HG03135 (cell line): Measurements from ENCODE around the gene FRG2B.
"Not testable (repeated sequence)": the region's sequence is repeated elsewhere in the genome, so short reads cannot be mapped to it uniquely, and the experiment has no call there.

ENCODE experiments used
- ATAC-seq: cut with Tn5 transposase; IDR thresholded peaks from one replicate; pipeline ENCODE4 v1.9.1; 2021; ENCODE audit warnings: mild to moderate bottlenecking, moderate library complexity; ENCODE audit not compliant: unreplicated experiment

Gene FRG2B

DNA sequence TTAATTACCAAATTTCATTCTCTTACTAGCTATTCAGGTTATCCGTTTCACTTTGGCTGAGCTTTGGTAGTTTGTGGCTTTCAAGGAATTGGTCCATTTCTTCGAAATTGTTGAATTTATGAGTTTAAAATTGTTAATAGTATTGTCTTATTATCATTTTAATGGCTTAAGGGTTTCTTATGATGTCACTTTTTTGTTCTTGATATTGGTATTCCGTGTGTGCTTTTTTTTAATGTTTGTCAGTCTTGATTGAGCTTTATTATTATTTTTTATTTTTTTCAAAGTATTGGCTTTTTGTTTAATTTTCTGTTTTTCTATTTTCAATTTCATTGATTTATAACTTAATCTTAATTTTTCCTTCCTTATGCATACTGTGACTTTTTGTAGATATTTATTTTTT is 25.9 kb downstream of the FRG2B start:
- no peak for ATAC-seq

DNA sequence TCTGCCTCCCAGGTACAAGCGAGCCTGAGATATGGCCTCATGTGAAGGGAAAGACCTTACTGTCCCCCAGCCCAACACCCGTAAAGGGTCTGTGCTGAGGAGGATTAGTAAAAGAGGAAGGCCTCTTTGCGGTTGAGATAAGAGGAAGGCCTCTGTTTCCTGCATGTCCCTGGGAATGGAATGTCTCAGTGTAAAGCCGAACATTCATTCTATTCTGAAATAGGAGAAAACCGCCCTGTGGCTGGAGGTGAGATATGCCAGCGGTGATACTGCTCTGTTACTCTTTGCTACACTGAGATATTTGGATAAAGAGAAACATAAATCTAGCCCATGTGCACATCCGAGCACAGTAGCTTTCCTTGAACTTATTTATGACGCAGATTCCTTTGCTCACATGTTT is 26.7 kb downstream of the FRG2B start:
- not testable (repeated sequence) for ATAC-seq

DNA sequence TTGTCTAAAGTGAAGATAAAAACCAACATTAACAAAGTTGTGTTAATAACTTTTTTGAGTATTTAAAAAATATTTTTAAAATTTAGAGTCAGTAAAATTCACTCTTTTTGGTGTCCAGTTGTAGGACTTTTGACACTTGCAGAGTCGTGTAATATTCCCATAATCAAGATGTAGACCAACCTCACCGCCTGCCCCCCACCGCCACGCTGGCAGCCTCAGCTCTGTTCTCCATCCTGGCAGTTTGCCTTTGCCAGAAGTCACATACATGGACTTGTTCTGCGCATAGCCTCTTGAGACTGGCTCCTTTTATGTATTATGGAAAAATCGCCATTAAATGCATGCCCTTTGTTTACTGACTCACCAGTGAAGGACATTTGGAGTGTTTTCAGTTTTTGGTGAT is 33.9 kb downstream of the FRG2B start:
- ATAC-seq: no peak

DNA sequence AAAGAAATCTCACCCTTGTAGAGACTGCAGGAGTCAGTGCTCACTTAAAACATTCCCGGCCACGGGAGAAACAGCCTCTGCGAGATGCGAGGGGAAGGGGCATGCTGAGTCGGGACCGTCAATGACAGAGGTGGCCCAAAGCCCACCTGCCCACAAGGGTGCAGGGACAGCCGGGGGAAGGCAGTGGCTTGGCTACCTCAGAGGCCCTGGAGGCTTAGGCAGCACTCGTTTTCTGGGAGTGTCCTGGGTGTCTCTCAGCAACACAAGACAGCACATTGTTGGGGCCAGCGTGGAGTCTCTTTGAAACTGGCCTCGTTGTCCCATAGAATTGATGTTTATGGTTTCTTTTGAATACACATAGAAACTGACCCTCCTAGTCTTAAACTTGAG is 35.6 kb downstream of the FRG2B start:
- no peak for ATAC-seq

DNA sequence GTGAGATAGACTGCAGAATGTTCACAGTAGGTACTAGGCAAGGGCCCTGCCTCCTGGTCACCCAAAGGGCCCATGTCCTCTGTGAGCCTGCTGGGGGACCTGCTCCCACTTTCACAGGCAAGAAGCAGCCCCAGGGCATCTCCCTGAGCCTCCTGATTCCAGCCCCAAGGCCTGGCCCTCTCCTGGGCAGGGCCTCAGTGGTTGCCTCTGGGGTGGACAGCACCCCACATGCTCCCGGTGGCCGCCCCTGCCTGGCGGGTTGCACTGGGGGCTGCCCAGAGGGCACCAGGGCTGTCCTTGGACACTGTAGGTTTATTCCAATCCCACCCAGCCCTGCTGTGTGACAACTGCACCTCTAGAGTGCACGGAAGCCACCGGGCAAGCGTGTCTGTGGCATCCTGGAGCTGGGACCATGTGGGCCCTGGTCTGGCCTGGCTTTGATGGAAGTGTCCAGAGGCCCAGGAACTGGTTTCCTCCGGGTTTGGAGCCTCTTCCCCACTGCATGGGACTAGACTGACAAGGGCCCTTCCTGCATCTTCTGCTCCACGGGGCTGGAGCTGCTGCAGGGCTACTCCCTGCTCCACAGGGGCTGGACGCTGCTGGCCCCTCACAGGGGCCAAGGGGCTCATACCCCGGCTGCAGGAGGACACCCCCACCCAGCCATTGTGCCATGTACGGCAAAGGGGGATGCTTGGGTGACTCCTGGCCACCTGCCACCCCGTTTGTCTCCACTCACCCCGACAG is 36.2 kb downstream of the FRG2B start:
- ATAC-seq: no peak

DNA sequence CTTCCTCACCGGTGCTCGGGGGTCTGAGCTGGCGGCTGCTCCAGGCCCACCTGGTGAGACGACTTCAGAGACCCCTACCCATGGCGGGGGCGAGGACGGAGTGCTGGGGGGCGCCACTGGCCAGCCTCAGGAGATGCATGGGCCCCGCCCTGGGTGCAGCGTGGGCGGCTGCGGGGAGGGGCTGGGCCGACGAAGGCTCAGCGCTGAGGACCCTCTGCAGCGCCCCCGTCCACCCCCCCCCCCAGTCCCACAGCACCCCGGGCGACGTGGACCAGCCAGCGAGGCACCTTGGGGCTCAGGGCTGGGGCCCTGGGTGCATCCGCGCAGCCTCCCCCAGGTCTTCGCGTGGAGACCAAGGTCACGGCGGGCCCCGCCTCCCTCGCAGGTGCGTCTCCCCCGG is 49.6 kb downstream of the FRG2B start:
- ATAC-seq: not testable (repeated sequence)
